IMR-90 (cell line): ENCODE measurements around the gene SMCO3.

Experiments
- BHLHE40 ChIP-seq: fragments of 150-350 bp; IDR thresholded peaks from 2 replicates; pipeline ENCODE4 v1.6.1; 2016; ENCODE audit warnings: mild to moderate bottlenecking, low read depth, low read length
- MAFK ChIP-seq: IDR thresholded peaks from 2 replicates; pipeline ENCODE4 v1.6.1; 2012; ENCODE audit warnings: low read depth, low read length, improper control_type of control experiment
- POLR2A ChIP-seq: IDR thresholded peaks from 2 replicates; pipeline ENCODE4 v1.6.1; 2012; ENCODE audit warnings: mild to moderate bottlenecking, low read depth, low read length
- USF2 ChIP-seq: fragments of 150-350 bp; IDR thresholded peaks from 2 replicates; pipeline ENCODE4 v1.6.1; 2017; ENCODE audit warnings: mild to moderate bottlenecking, antibody characterized with exemption, low read length, low read depth
- TF ChIP-seq, protein P1 (sequence below): conservative IDR thresholded peaks from 2 replicates; pipeline ENCODE4 v1.5.1; 2012; ENCODE audit warnings: mild to moderate bottlenecking, low read depth, low read length, improper control_type of control experiment

DNA sequence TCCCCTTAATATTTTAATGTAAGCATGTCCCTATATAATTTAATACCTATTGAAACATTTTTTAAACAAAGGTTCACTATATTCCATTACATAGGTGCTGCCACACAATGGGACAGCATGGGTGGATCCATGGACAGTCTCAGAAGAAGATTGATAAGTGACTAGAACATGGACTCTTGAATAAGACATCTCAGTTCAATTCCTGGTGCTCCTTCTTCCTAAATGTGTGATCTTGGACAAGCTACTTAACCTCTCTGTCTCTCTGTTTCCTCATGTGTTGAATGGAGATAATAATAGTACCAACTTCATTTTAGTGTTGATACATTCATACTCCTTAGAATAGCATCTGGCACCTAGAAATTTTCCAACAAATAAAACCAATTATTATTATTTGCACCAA lies 30.4 kb upstream of the SMCO3 start:
- TF ChIP-seq, protein P1, sequence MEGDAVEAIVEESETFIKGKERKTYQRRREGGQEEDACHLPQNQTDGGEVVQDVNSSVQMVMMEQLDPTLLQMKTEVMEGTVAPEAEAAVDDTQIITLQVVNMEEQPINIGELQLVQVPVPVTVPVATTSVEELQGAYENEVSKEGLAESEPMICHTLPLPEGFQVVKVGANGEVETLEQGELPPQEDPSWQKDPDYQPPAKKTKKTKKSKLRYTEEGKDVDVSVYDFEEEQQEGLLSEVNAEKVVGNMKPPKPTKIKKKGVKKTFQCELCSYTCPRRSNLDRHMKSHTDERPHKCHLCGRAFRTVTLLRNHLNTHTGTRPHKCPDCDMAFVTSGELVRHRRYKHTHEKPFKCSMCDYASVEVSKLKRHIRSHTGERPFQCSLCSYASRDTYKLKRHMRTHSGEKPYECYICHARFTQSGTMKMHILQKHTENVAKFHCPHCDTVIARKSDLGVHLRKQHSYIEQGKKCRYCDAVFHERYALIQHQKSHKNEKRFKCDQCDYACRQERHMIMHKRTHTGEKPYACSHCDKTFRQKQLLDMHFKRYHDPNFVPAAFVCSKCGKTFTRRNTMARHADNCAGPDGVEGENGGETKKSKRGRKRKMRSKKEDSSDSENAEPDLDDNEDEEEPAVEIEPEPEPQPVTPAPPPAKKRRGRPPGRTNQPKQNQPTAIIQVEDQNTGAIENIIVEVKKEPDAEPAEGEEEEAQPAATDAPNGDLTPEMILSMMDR, result no peak
- no peak for TF ChIP-seq BHLHE40
- no peak for TF ChIP-seq POLR2A
- TF ChIP-seq USF2, result no peak
- no peak for TF ChIP-seq MAFK
